Middle frontal gyrus (tissue), 1 donor: ENCODE results near the gene PABPN1L.

Experiments used
- DNase-seq: peaks from one replicate; pipeline ENCODE4 v3.0.0-alpha.2; 2015; ENCODE audit warnings: low spot score; ENCODE audit errors: extremely low spot score

PABPN1L gene

GRCh38 chr16:88853325-88853941, 13.0 kb downstream of the PABPN1L start:
- DNase-seq, result no peak

- DNase-seq, result no peak
Observed at GRCh38 chr16:88851616-88852015, 14.8 kb downstream of the PABPN1L start.

GRCh38 chr16:88850531-88851199, 15.8 kb downstream of the PABPN1L start:
- DNase-seq, result no peak

GRCh38 chr16:88848557-88848956, 17.9 kb downstream of the PABPN1L start:
- no peak for DNase-seq

- no peak for DNase-seq
Observed at GRCh38 chr16:88847654-88848053, 18.8 kb downstream of the PABPN1L start.

GRCh38 chr16:88846088-88846487, 20.4 kb downstream of the PABPN1L start:
- no peak for DNase-seq

- no peak for DNase-seq
Observed at GRCh38 chr16:88844419-88845036, 21.9 kb downstream of the PABPN1L start.

- no peak for DNase-seq
Observed at GRCh38 chr16:88843256-88843655, 23.2 kb downstream of the PABPN1L start.

- no peak for DNase-seq
Observed at GRCh38 chr16:88842806-88843205, 23.7 kb downstream of the PABPN1L start.

GRCh38 chr16:88842308-88842756, 24.1 kb downstream of the PABPN1L start:
- DNase-seq, result no peak

GRCh38 chr16:88841521-88842307, 24.7 kb downstream of the PABPN1L start:
- DNase-seq, result no peak

GRCh38 chr16:88840600-88841215, 25.8 kb downstream of the PABPN1L start:
- no peak for DNase-seq

GRCh38 chr16:88839745-88840599, 26.5 kb downstream of the PABPN1L start:
- no peak for DNase-seq

- DNase-seq, result no peak
Observed at GRCh38 chr16:88839026-88839529, 27.4 kb downstream of the PABPN1L start.

GRCh38 chr16:88838566-88838965, 27.9 kb downstream of the PABPN1L start:
- DNase-seq, result no peak

- no peak for DNase-seq
Observed at GRCh38 chr16:88837806-88838205, 28.7 kb downstream of the PABPN1L start.

GRCh38 chr16:88836791-88837190, 29.7 kb downstream of the PABPN1L start:
- DNase-seq, result no peak

GRCh38 chr16:88835818-88836217, 30.6 kb downstream of the PABPN1L start:
- DNase-seq, result no peak

- no peak for DNase-seq
Observed at GRCh38 chr16:88835383-88835782, 31.1 kb downstream of the PABPN1L start.

- no peak for DNase-seq
Observed at GRCh38 chr16:88834670-88835069, 31.8 kb downstream of the PABPN1L start.
